ENCODE measurements around the gene IGFBP5.

DNA sequence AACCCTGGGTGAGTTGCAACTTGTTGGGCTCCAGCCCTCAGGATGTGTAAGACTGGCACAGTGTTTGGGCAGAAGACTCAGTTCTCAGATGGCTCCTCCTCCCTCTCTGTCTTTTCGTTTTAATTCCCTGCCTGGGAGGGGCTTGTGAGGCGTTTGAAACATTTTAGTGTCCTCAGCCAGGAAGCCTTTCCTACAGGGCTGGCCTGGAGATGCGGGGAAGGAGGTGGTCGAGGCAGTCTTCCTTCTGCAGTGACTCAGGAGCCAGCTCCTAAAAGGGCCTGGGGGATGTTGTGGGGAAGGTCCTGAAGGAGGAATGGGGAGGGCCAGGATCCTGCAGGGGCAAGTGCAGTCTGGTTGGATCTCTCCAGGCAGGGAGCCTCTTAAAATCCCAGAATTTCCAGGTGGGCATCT, 22.1 kb upstream of the IGFBP5 start:
- TF ChIP-seq, protein P1, sequence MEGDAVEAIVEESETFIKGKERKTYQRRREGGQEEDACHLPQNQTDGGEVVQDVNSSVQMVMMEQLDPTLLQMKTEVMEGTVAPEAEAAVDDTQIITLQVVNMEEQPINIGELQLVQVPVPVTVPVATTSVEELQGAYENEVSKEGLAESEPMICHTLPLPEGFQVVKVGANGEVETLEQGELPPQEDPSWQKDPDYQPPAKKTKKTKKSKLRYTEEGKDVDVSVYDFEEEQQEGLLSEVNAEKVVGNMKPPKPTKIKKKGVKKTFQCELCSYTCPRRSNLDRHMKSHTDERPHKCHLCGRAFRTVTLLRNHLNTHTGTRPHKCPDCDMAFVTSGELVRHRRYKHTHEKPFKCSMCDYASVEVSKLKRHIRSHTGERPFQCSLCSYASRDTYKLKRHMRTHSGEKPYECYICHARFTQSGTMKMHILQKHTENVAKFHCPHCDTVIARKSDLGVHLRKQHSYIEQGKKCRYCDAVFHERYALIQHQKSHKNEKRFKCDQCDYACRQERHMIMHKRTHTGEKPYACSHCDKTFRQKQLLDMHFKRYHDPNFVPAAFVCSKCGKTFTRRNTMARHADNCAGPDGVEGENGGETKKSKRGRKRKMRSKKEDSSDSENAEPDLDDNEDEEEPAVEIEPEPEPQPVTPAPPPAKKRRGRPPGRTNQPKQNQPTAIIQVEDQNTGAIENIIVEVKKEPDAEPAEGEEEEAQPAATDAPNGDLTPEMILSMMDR (conservative IDR thresholded peaks at IDR 0.05; ENCODE audit: low read length), result no peak
- TF ChIP-seq EZH2phosphoT487 (IDR thresholded peaks at IDR 0.05; ENCODE audit: borderline replicate concordance, low read depth, low read length), result no peak
